ENCODE measurements around the gene NOP14.

NOP14 gene

DNA sequence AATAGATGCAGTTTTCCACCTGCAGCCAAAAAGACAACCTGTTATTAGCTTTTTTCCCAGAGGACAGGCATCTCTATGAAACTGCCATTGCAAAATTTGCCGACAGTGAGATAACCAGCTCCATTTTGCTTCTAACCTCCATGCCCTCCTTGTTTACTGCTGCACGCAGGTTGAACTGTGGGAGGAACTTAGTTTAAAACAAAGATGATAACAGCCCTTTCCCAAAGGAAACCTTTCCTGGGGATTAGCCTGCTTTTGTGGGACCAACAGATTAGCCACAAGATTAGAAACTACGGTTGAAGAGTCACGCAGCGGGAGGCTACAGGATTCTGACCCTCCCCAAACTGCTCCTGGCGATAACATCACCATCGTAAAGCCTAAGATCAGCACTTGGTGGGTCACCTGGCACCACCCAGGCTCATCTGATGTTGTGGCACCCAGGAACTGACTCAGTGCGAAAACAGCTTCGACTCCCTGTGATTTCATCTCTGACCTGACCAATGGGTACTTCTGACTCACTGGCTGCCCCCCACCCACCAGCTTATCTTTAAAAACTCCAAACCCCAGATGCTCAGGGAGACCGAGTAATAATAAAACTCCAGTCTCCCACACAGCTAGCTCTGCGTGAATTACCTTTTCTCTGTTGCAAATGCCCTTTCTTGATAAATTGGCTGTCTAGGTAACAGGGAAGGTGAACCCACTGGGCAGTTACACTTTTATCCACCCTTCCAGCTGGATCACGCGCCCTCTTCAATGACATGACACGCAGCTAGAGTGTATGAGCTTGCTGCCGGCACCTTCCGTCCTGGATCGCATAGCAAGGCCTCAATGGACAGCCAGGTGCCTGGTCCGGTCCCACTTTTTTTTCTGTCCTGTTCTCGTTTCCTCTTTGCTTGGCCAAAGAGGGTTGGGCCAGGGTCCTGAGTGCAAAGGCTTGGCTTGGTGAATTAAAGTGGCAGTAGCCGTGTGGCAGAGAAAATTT lies 27.2 kb downstream of the NOP14 start:
- peaks cover 2% of the 10 kb centered on the region for H3K4me1 ChIP-seq (ENCODE audit: control insufficient read depth, low read depth, low read length)
- H3K36me3 ChIP-seq (ENCODE audit: control insufficient read depth, insufficient read depth, low read length): peaks cover 18% of the 10 kb centered on the region
- no peak overlapping the region for H3K27ac ChIP-seq (ENCODE audit: low read depth, low read length)

DNA sequence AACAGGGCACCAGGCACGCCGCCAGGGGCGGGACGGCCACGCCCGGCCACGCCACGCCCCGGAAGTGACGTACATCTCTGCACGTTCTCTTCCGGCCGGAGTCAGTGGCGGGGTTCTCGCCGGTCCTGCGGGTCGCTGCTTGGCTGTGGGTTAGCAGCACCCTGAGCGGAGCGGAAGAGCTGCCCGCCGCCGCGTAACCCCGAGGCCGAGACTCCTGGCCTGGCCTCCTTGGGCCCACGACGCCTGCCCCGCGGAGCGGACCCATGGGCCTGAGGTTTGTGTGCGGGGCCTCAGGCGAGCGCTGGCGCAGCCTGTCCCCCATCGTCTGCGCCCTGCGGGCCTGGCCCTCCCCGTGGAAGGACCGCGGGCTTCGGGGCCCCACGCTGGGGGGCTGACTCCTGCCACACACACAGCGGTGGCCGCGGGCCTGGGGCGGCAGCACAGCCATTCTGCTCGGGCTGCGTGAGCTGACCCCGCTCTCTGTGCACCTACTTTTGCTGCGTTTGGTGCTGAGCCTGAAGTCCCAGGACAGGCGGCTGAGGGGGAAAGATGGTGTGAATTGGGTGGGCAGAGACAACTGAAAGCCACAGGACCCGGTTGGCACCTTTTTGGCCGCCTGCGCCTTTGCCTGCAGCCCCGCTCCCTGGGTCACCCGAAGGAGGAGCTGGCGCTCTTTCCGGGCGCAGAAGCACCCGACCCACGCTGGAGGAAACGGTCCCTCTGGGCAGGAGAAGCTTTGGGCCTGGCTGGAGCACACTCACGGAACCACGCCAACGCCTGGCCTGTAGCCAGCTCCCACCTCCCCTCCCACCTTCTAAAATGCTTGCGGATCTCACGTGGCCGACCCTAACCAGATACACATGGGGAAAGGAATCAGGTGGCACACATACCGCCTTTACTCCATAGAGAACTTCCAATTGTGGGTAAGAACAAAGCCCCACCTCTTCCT lies 28.1 kb downstream of the NOP14 start:
- no peak overlapping the region for H3K27ac ChIP-seq (ENCODE audit: low read depth, low read length)

More for the DNA sequence above, 27.2 kb downstream of the NOP14 start:
- Histone ChIP-seq H3K4me3 (ENCODE audit: low read length) (no peak overlapping the region), H4K5ac (ENCODE audit: low read length) (no peak overlapping the region), H2BK120ac (ENCODE audit: low read depth, low read length) (no peak overlapping the region), H3K18ac (ENCODE audit: low read length) (no peak overlapping the region), H3K4ac (ENCODE audit: low read depth, low read length) (no peak overlapping the region), H3K9ac (ENCODE audit: low read length) (peak overlapping the region; percentile 92), H3K23ac (ENCODE audit: low read length) (no peak overlapping the region), H3K27me3 (ENCODE audit: insufficient read depth, low read length, poor library complexity) (no peaks in the 10 kb centered on the region), H4K8ac (ENCODE audit: low read depth, low read length) (no peak overlapping the region), H3K4me2 (ENCODE audit: low read length) (peak overlapping the region; percentile 25), H2BK15ac (replicated peaks; ENCODE audit: low read depth) (no peak overlapping the region), H2AK5ac (ENCODE audit: low read length) (no peak overlapping the region), H3K56ac (ENCODE audit: low read length) (peak overlapping the region; percentile 97), H3K79me1 (ENCODE audit: low read length) (peaks cover 11% of the 10 kb centered on the region), H2BK5ac (ENCODE audit: low read length) (no peak overlapping the region), H3K79me2 (ENCODE audit: control insufficient read depth, insufficient read depth, low read length) (peaks cover 4% of the 10 kb centered on the region)
- WGBS (ENCODE audit: extremely low coverage, insufficient coverage, low lambda C conversion rate): no CpG with 5 or more reads among the region's 20 CpGs
- no peak for DNase-seq

DNA sequence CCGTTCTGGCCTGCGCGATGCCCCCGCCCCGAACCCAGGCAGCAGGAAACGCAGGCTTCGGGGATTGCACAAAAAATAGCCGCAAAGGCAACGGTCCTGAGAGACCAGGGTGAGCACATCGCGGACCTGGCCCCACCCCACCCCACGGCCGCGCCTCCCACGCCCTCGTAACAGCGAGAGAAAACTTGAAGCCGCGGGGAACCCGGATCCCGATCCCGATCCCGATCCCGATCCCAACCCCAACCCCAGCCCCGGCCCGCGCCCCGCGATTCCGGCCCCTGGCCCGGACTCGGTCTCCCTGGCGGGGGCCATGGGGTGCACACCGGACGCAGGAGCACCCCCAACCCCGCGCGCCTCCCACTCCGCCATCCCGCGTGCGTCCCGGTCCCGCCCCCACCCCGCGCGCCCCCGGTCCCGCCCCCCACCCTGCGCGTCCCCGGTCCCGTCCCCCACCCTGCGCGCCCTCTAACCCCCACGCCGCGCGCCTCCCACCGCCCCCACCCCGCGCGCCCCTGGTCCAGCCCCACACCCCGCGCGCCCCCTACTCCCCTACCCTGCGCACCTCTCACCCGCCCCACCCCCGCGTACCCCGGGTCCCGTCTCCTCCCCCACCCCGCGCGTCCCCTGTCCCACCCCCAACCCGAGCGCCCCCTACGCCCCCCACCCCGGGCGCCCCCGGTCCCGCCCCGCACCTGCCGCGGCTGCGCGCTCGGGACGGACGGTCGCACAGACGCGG lies 29.0 kb downstream of the NOP14 start:
- no CpG with 5 or more reads among the region's 93 CpGs for WGBS (ENCODE audit: extremely low coverage, insufficient coverage, low lambda C conversion rate)
- H4K8ac ChIP-seq (ENCODE audit: low read depth, low read length): no peak overlapping the region
- peak overlapping the region; percentile 53 for H3K4me3 ChIP-seq (ENCODE audit: low read length)
- no peaks in the 10 kb centered on the region for H3K27me3 ChIP-seq (ENCODE audit: insufficient read depth, low read length, poor library complexity)
- peak overlapping the region; percentile 58 for H3K4me2 ChIP-seq (ENCODE audit: low read length)
- no peak for DNase-seq
- H2BK5ac ChIP-seq (ENCODE audit: low read length): no peak overlapping the region
- no peak overlapping the region for H2BK15ac ChIP-seq (replicated peaks; ENCODE audit: low read depth)
- H3K56ac ChIP-seq (ENCODE audit: low read length): peak overlapping the region; percentile 69
- H3K4me1 ChIP-seq (ENCODE audit: control insufficient read depth, low read depth, low read length): peaks cover 2% of the 10 kb centered on the region
- no peak overlapping the region for H2AK5ac ChIP-seq (ENCODE audit: low read length)
- H3K23ac ChIP-seq (ENCODE audit: low read length): no peak overlapping the region
- peaks cover 4% of the 10 kb centered on the region for H3K79me2 ChIP-seq (ENCODE audit: control insufficient read depth, insufficient read depth, low read length)
- no peak overlapping the region for H3K27ac ChIP-seq (ENCODE audit: low read depth, low read length)
- peak overlapping the region; percentile 39 for H3K4ac ChIP-seq (ENCODE audit: low read depth, low read length)
- no peak overlapping the region for H2BK120ac ChIP-seq (ENCODE audit: low read depth, low read length)
- no peak overlapping the region for H4K5ac ChIP-seq (ENCODE audit: low read length)
- H3K79me1 ChIP-seq (ENCODE audit: low read length): peaks cover 11% of the 10 kb centered on the region
- peak overlapping the region; percentile 70 for H3K9ac ChIP-seq (ENCODE audit: low read length)
- H3K18ac ChIP-seq (ENCODE audit: low read length): peak overlapping the region; percentile 19
- H3K36me3 ChIP-seq (ENCODE audit: control insufficient read depth, insufficient read depth, low read length): peaks cover 7% of the 10 kb centered on the region

More for the DNA sequence above, 28.1 kb downstream of the NOP14 start:
- Histone ChIP-seq H2BK5ac (ENCODE audit: low read length) (no peak overlapping the region), H4K8ac (ENCODE audit: low read depth, low read length) (no peak overlapping the region), H3K56ac (ENCODE audit: low read length) (peak overlapping the region; percentile 97), H2BK120ac (ENCODE audit: low read depth, low read length) (no peak overlapping the region), H2AK5ac (ENCODE audit: low read length) (no peak overlapping the region), H4K5ac (ENCODE audit: low read length) (no peak overlapping the region), H3K4me1 (ENCODE audit: control insufficient read depth, low read depth, low read length) (peaks cover 2% of the 10 kb centered on the region), H3K79me1 (ENCODE audit: low read length) (peaks cover 11% of the 10 kb centered on the region), H3K27me3 (ENCODE audit: insufficient read depth, low read length, poor library complexity) (no peaks in the 10 kb centered on the region), H3K4ac (ENCODE audit: low read depth, low read length) (no peak overlapping the region), H3K79me2 (ENCODE audit: control insufficient read depth, insufficient read depth, low read length) (peaks cover 4% of the 10 kb centered on the region), H2BK15ac (replicated peaks; ENCODE audit: low read depth) (no peak overlapping the region), H3K18ac (ENCODE audit: low read length) (peak overlapping the region; percentile 22), H3K4me2 (ENCODE audit: low read length) (peak overlapping the region; percentile 81), H3K23ac (ENCODE audit: low read length) (peak overlapping the region; percentile 96), H3K9ac (ENCODE audit: low read length) (peak overlapping the region; percentile 92), H3K36me3 (ENCODE audit: control insufficient read depth, insufficient read depth, low read length) (peaks cover 9% of the 10 kb centered on the region), H3K4me3 (ENCODE audit: low read length) (peak overlapping the region; percentile 86)
- DNase-seq: peak; percentile 91
- WGBS (ENCODE audit: extremely low coverage, insufficient coverage, low lambda C conversion rate): no CpG with 5 or more reads among the region's 70 CpGs

DNA sequence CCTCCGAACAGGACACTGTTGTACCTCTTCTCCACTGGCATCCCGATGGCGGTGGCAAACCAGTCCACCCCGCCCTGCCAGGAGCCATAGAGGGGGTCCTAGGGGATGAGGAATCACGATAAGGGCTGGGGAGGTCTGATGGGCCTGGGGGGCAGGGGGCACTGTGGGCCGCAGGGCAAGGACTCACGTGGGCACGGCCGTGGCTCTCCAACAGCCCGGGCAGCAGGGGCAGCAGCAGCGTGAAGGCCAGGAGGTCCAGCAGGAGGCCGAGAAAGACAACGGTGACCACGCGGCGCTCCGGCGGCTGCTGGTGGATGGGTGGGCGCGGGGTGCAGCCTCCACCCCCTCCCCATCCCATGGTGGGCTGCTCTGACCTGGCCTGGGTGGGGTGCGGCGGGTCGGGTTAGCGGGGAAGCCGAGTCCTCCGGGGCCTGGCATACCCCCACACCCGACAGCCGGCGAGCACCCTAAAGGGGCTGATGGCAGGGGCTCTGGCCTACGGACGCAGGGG lies 29.6 kb downstream of the NOP14 start:
- peak overlapping the region; percentile 18 for H3K4ac ChIP-seq (ENCODE audit: low read depth, low read length)
- H3K4me2 ChIP-seq (ENCODE audit: low read length): peak overlapping the region; percentile 64
- H3K4me3 ChIP-seq (ENCODE audit: low read length): peak overlapping the region; percentile 53
- no peak overlapping the region for H2BK15ac ChIP-seq (replicated peaks; ENCODE audit: low read depth)
- peaks cover 4% of the 10 kb centered on the region for H3K79me2 ChIP-seq (ENCODE audit: control insufficient read depth, insufficient read depth, low read length)
- H3K27ac ChIP-seq (ENCODE audit: low read depth, low read length): no peak overlapping the region
- peaks cover 5% of the 10 kb centered on the region for H3K36me3 ChIP-seq (ENCODE audit: control insufficient read depth, insufficient read depth, low read length)
- peak overlapping the region; percentile 70 for H3K9ac ChIP-seq (ENCODE audit: low read length)
- H3K4me1 ChIP-seq (ENCODE audit: control insufficient read depth, low read depth, low read length): peaks cover 2% of the 10 kb centered on the region
- no peak for DNase-seq
- H4K8ac ChIP-seq (ENCODE audit: low read depth, low read length): no peak overlapping the region
- no peak overlapping the region for H3K23ac ChIP-seq (ENCODE audit: low read length)
- no peak overlapping the region for H2BK5ac ChIP-seq (ENCODE audit: low read length)
- peaks cover 11% of the 10 kb centered on the region for H3K79me1 ChIP-seq (ENCODE audit: low read length)
- H3K56ac ChIP-seq (ENCODE audit: low read length): peak overlapping the region; percentile 69
- H3K27me3 ChIP-seq (ENCODE audit: insufficient read depth, low read length, poor library complexity): no peaks in the 10 kb centered on the region
- H4K5ac ChIP-seq (ENCODE audit: low read length): no peak overlapping the region
- H2AK5ac ChIP-seq (ENCODE audit: low read length): no peak overlapping the region
- H2BK120ac ChIP-seq (ENCODE audit: low read depth, low read length): no peak overlapping the region
- no CpG with 5 or more reads among the region's 31 CpGs for WGBS (ENCODE audit: extremely low coverage, insufficient coverage, low lambda C conversion rate)
- peak overlapping the region; percentile 19 for H3K18ac ChIP-seq (ENCODE audit: low read length)

DNA sequence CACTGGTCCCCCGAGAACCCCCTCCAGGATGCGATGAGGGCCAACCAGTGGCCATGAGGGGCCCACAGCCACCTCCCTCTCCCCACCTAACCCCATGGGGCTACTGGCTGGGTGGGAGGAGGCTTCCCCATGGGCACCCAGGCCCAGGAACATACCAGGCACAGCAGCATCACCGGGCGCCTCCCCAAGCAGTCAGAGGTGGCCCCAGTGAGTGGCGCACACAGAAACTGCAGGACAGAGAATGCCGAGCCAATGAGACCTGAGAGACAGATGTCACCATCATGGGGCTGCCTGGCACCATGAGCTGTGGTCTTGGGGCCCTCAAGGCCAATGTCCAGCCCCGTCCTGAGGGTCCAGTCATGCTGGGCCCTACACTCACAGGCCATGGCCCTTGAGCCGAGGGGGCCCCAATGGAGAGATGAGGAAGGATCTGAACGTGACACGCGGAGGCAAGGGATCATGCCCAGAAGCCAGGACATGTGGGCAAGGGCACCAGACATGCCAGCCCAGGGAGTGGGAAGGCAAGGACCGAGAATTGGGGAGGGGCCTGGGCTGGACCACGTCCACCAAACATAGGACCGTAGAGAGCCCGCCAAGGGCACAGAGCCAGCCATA lies 30.1 kb downstream of the NOP14 start:
- Histone ChIP-seq H3K79me1 (ENCODE audit: low read length) (peaks cover 11% of the 10 kb centered on the region), H3K4ac (ENCODE audit: low read depth, low read length) (no peak overlapping the region), H3K27me3 (ENCODE audit: insufficient read depth, low read length, poor library complexity) (no peaks in the 10 kb centered on the region), H3K79me2 (ENCODE audit: control insufficient read depth, insufficient read depth, low read length) (peaks cover 4% of the 10 kb centered on the region), H3K23ac (ENCODE audit: low read length) (no peak overlapping the region), H3K4me3 (ENCODE audit: low read length) (no peak overlapping the region), H3K4me2 (ENCODE audit: low read length) (no peak overlapping the region), H4K5ac (ENCODE audit: low read length) (no peak overlapping the region), H3K4me1 (ENCODE audit: control insufficient read depth, low read depth, low read length) (peaks cover 2% of the 10 kb centered on the region), H3K27ac (ENCODE audit: low read depth, low read length) (no peak overlapping the region), H3K18ac (ENCODE audit: low read length) (no peak overlapping the region), H3K56ac (ENCODE audit: low read length) (peak overlapping the region; percentile 69), H2AK5ac (ENCODE audit: low read length) (no peak overlapping the region), H4K8ac (ENCODE audit: low read depth, low read length) (no peak overlapping the region), H2BK120ac (ENCODE audit: low read depth, low read length) (no peak overlapping the region), H3K36me3 (ENCODE audit: control insufficient read depth, insufficient read depth, low read length) (peaks cover 5% of the 10 kb centered on the region), H2BK5ac (ENCODE audit: low read length) (no peak overlapping the region), H3K9ac (ENCODE audit: low read length) (peak overlapping the region; percentile 7), H2BK15ac (replicated peaks; ENCODE audit: low read depth) (no peak overlapping the region)
- no peak for DNase-seq
- WGBS (ENCODE audit: extremely low coverage, insufficient coverage, low lambda C conversion rate): no CpG with 5 or more reads among the region's 15 CpGs
